Keratinocyte (primary cell): ENCODE data around the gene CRIM1.

Experiments used
- CTCF ChIP-seq, 3 experiments: IDR thresholded peaks in 1 of 3; conservative IDR thresholded peaks in 1 of 3; optimal IDR thresholded peaks in 1 of 3; 2 replicates in 2 of 3; 3 replicates in 1 of 3; pipeline versions ENCODE3 to v1.5.1; 2011; ENCODE audit warnings: low read length in 3 of 3, mild to moderate bottlenecking in 3 of 3, moderate library complexity in 2 of 3, control low read depth in 1 of 3, inconsistent platforms in 1 of 3; ENCODE audit not compliant: insufficient read depth in 2 of 3; ENCODE audit errors: extremely low read depth in 1 of 3
- EZH2 ChIP-seq: IDR thresholded peaks from one replicate; pipeline ENCODE4 v1.6.1; 2012; ENCODE audit warnings: inconsistent platforms, mild to moderate bottlenecking, low read length, moderate library complexity

GRCh38 chr2:36423619-36424120, 68.1 kb downstream of the CRIM1 start:
- TF ChIP-seq CTCF (optimal IDR thresholded peaks at IDR 0.05 in 1 of 3, IDR thresholded peaks at IDR 0.05 in 1 of 3, conservative IDR thresholded peaks at IDR 0.05 in 1 of 3; ENCODE audit: extremely low read depth in 1 of 3, insufficient read depth in 2 of 3, low read length in 3 of 3) = no peak
- TF ChIP-seq EZH2 = no peak
